Measurements from ENCODE around the gene CCDC154. TPM values are rescaled to one million over a fixed set of nuclear protein-coding genes. Genes with fewer than 3 reads are reported as not detected.

Gene CCDC154
- total RNA-seq, 1 donor from 2014 or later, result not detected

GRCh38 chr16:1464894-1465566 lies 20.7 kb upstream of the CCDC154 start:
- DNase-seq (ENCODE audit: low read depth), result no peak
- TF ChIP-seq, protein P1, sequence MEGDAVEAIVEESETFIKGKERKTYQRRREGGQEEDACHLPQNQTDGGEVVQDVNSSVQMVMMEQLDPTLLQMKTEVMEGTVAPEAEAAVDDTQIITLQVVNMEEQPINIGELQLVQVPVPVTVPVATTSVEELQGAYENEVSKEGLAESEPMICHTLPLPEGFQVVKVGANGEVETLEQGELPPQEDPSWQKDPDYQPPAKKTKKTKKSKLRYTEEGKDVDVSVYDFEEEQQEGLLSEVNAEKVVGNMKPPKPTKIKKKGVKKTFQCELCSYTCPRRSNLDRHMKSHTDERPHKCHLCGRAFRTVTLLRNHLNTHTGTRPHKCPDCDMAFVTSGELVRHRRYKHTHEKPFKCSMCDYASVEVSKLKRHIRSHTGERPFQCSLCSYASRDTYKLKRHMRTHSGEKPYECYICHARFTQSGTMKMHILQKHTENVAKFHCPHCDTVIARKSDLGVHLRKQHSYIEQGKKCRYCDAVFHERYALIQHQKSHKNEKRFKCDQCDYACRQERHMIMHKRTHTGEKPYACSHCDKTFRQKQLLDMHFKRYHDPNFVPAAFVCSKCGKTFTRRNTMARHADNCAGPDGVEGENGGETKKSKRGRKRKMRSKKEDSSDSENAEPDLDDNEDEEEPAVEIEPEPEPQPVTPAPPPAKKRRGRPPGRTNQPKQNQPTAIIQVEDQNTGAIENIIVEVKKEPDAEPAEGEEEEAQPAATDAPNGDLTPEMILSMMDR (conservative IDR thresholded peaks at IDR 0.05; ENCODE audit: low read depth, low read length), result no peak
- no peak overlapping the region for H3K4me3 ChIP-seq (ENCODE audit: low read depth, low read length)

- no peak overlapping the region for H3K4me3 ChIP-seq (ENCODE audit: low read depth, low read length)
- no peak for DNase-seq (ENCODE audit: low read depth)
- TF ChIP-seq, protein P1 (conservative IDR thresholded peaks at IDR 0.05; ENCODE audit: low read depth, low read length), result no peak
Observed at GRCh38 chr16:1464196-1464893, 20.0 kb upstream of the CCDC154 start.

DNA sequence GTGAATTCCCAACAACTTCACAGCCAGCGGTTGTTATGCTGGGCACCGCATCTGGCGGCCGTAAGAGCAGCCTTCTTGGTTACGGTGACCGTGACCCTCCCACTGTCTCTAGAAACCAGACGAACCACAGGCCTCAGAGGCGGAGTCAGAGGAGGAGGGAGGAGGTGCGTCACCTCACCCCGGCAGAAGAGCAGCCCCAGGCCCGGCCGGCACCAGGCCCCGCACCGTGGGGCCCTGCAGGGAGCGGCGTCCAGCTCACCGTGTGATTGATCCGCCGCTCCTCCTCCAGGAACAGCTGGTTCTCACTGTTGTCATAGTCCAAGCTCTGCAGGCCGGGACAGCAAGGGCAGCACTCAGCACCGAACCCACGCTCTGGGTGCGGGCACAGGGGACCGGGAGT lies 16.8 kb upstream of the CCDC154 start:
- no peak for DNase-seq (ENCODE audit: low read depth)
- H3K4me3 ChIP-seq (ENCODE audit: low read depth, low read length), result no peak overlapping the region
- TF ChIP-seq, protein P1 (conservative IDR thresholded peaks at IDR 0.05; ENCODE audit: low read depth, low read length), result no peak

DNA sequence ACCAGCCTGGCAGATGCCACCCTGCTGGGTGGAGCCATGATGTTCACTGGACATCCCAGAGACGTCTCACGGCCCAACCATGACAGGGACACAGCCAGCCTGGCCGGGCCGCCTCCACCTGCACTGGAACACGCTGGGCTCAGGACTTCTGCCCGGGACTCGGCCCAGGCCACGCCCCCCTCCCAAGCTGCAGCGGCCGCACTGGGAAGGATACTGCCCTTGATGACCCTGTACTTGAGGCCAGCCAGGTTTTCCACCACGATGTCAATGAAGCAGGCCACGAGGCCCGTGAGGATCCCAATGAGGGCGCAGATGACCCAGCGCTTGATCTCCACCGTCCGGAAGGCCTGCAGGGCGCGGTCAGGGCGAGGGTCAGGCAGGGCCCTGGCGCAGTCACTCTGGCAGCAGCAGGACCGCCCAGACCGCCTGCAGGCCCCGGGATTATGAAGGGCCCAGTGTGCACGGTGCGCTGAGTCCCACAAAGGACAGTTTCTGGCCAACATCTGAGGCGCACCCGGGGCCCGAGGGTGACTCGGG lies 16.3 kb upstream of the CCDC154 start:
- no peak overlapping the region for H3K4me3 ChIP-seq (ENCODE audit: low read depth, low read length)
- no peak for DNase-seq (ENCODE audit: low read depth)
- TF ChIP-seq, protein P1 (conservative IDR thresholded peaks at IDR 0.05; ENCODE audit: low read depth, low read length), result no peak

DNA sequence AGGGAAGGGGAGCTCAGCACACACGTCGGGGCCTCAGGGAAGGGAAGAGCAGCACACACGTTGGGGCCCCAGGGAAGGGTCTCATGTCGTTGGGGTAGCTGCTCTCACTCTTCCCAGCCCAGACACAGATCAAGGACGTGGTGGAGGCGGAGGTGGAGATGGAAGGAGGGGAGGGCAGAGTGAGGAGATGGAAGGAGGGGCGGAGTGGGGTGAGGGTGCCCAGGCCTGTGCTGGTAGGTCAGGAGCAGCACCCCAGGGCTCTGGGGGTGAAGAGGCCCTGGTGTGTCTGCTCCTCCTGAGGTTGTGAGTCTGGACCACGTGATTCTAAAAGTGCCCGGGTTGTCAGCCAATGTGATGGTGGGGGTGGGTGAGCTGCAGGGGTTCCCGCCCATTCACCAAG lies 15.6 kb upstream of the CCDC154 start:
- H3K4me3 ChIP-seq (ENCODE audit: low read depth, low read length), result no peak overlapping the region
- DNase-seq (ENCODE audit: low read depth), result no peak
- TF ChIP-seq, protein P1 (conservative IDR thresholded peaks at IDR 0.05; ENCODE audit: low read depth, low read length), result no peak

DNA sequence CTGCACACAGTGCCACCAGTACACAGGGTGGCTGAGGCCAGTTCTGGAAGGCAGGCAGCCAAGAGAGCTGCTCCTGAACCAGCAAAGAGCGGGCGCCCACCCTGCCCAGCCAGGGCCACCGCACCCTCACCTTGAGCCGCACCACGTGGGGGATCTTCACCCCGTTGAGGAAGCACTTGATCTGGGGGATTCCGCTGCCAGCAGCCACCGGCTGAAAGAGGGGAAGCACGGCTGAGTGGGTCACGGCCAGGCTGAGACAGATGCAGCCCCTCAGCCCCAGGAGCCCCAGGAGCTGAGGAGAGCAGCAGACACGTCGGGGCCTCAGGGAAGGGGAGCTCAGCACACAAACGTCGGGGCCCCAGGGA lies 14.6 kb upstream of the CCDC154 start:
- TF ChIP-seq, protein P1 (conservative IDR thresholded peaks at IDR 0.05; ENCODE audit: low read depth, low read length), result no peak
- no peak overlapping the region for H3K4me3 ChIP-seq (ENCODE audit: low read depth, low read length)

More for the DNA sequence above, 14.6 kb upstream of the CCDC154 start:
- DNase-seq (ENCODE audit: low read depth), result no peak
